CD4-positive, alpha-beta T cell treated with Interleukin-17A for 4 hours (primary cell): ENCODE measurements around the gene HIVEP1.

Source experiments
- DNase-seq: peaks from one replicate; pipeline ENCODE4 v3.0.0-alpha.2; 2020; ENCODE audit warnings: mixed read lengths

The HIVEP1 gene

GRCh38 chr6:12058172-12058961 lies 46.3 kb downstream of the HIVEP1 start:
- no peak for DNase-seq

GRCh38 chr6:12060780-12061609 lies 48.9 kb downstream of the HIVEP1 start:
- DNase-seq = peak; percentile 74

GRCh38 chr6:12062605-12063004 lies 50.5 kb downstream of the HIVEP1 start:
- no peak for DNase-seq

GRCh38 chr6:12064131-12064530 lies 52.0 kb downstream of the HIVEP1 start:
- DNase-seq = no peak

GRCh38 chr6:12064538-12065071 lies 52.5 kb downstream of the HIVEP1 start:
- DNase-seq = no peak

- peak; percentile 19 for DNase-seq
Observed at GRCh38 chr6:12065321-12066140, 53.4 kb downstream of the HIVEP1 start.

- no peak for DNase-seq
Observed at GRCh38 chr6:12066297-12066696, 54.2 kb downstream of the HIVEP1 start.

GRCh38 chr6:12068899-12069557 lies 56.9 kb downstream of the HIVEP1 start:
- no peak for DNase-seq

- no peak for DNase-seq
Observed at GRCh38 chr6:12069891-12070529, 57.9 kb downstream of the HIVEP1 start.

GRCh38 chr6:12071064-12071615 lies 59.0 kb downstream of the HIVEP1 start:
- DNase-seq = no peak

- peak; percentile 18 for DNase-seq
Observed at GRCh38 chr6:12075067-12075563, 63.0 kb downstream of the HIVEP1 start.

- no peak for DNase-seq
Observed at GRCh38 chr6:12077021-12077710, 65.1 kb downstream of the HIVEP1 start.

GRCh38 chr6:12078014-12078413 lies 65.9 kb downstream of the HIVEP1 start:
- no peak for DNase-seq

- no peak for DNase-seq
Observed at GRCh38 chr6:12081771-12082170, 69.7 kb downstream of the HIVEP1 start.

GRCh38 chr6:12082368-12082767 lies 70.3 kb downstream of the HIVEP1 start:
- no peak for DNase-seq

GRCh38 chr6:12083302-12083701 lies 71.2 kb downstream of the HIVEP1 start:
- DNase-seq = no peak

- DNase-seq = no peak
Observed at GRCh38 chr6:12083763-12084162, 71.7 kb downstream of the HIVEP1 start.

GRCh38 chr6:12084681-12085080 lies 72.6 kb downstream of the HIVEP1 start:
- DNase-seq = no peak

- no peak for DNase-seq
Observed at GRCh38 chr6:12088531-12088930, 76.4 kb downstream of the HIVEP1 start.

GRCh38 chr6:12090714-12091113 lies 78.6 kb downstream of the HIVEP1 start:
- no peak for DNase-seq

GRCh38 chr6:12092762-12093161 lies 80.7 kb downstream of the HIVEP1 start:
- no peak for DNase-seq
